ENCODE measurements around the gene NANP. TPM values are rescaled to one million over a fixed set of nuclear protein-coding genes. Genes with fewer than 3 reads are reported as not detected.

NANP gene
- total and polyA plus RNA-seq, 2 donors (not counting 1 experiment from before 2014, with no cell fraction given): 0.63 to 2.3 TPM

GRCh38 chr20:25588491-25588890, 35.3 kb downstream of the NANP start:
- Histone ChIP-seq H3K9ac (ENCODE audit: low read length) (no peak overlapping the region), H3K27ac (ENCODE audit: low read length in 2 of 2) (no peak overlapping the region), H2AFZ (ENCODE audit: insufficient read depth, low read depth, low read length, poor library complexity, severe bottlenecking) (no peak overlapping the region), H3K4me2 (replicated peaks; ENCODE audit: low read depth, low read length, poor library complexity, severe bottlenecking) (no peak overlapping the region), H3K27me3 (replicated peaks in 1 of 4; ENCODE audit: control extremely low read depth in 1 of 4, control insufficient read depth in 3 of 4, insufficient read depth in 4 of 4, low read length in 3 of 4) (peaks cover 0 to 20% (median 4%) of the 10 kb centered on the region in 4 experiments), H3K36me3 (replicated peaks in 1 of 2; ENCODE audit: control extremely low read depth in 1 of 2, control insufficient read depth in 1 of 2, extremely low read depth in 1 of 2, insufficient read depth in 2 of 2, low read length in 1 of 2) (no peaks in the 10 kb centered on the region), H4K20me1 (ENCODE audit: control insufficient read depth, insufficient read depth, low read length, poor library complexity, severe bottlenecking) (no peaks in the 10 kb centered on the region), H3K4me1 (ENCODE audit: control insufficient read depth in 2 of 2, insufficient read depth in 2 of 2, low read length in 2 of 2) (peaks cover 5 to 6% of the 10 kb centered on the region in 2 donors), H3K9me3 (ENCODE audit: control extremely low read depth in 1 of 3, control insufficient read depth in 2 of 3, insufficient read depth in 1 of 3, low read length in 2 of 3) (peaks cover 0 to 12% (median 0%) of the 10 kb centered on the region in 3 donors), H3K4me3 (ENCODE audit: control extremely low read depth in 1 of 5, extremely low read depth in 1 of 5, insufficient read depth in 1 of 5, low read depth in 2 of 5, low read length in 4 of 5) (no peak overlapping the region), H3K79me2 (ENCODE audit: control insufficient read depth, insufficient read depth, low read length) (no peaks in the 10 kb centered on the region)
- Mint-ChIP-seq H3K27ac (no peak overlapping the region), H3K4me1 (peaks cover 5% of the 10 kb centered on the region), H3K4me3 (no peak overlapping the region), H3K27me3 (peaks cover 17% of the 10 kb centered on the region), H3K9me3 (ENCODE audit: insufficient read depth) (no peaks in the 10 kb centered on the region)
- DNase-seq (no peak), ATAC-seq (ENCODE audit: low read depth) (no peak)
- no peak for TF ChIP-seq EZH2 (IDR thresholded peaks at IDR 0.05; ENCODE audit: borderline replicate concordance, insufficient read depth, low read depth, low read length, poor library complexity, severe bottlenecking)
- no peak for TF ChIP-seq CTCF (IDR thresholded peaks at IDR 0.05)
- POLR2A ChIA-PET: no interaction called here
- CTCF ChIA-PET: no interaction called here
- WGBS (ENCODE audit: insufficient coverage): 95% methylated on average over 6 of the region's 7 CpGs
- intact Hi-C loops (cut with micrococcal nuclease): no loop called here

- Histone ChIP-seq H3K27ac (ENCODE audit: low read length in 2 of 2) (no peak overlapping the region), H3K27me3 (replicated peaks in 1 of 4; ENCODE audit: control extremely low read depth in 1 of 4, control insufficient read depth in 3 of 4, insufficient read depth in 4 of 4, low read length in 3 of 4) (peaks cover 0 to 20% (median 5%) of the 10 kb centered on the region in 4 experiments), H3K9me3 (ENCODE audit: control extremely low read depth in 1 of 3, control insufficient read depth in 2 of 3, insufficient read depth in 1 of 3, low read length in 2 of 3) (peaks cover 0 to 12% (median 0%) of the 10 kb centered on the region in 3 donors), H3K4me3 (ENCODE audit: control extremely low read depth in 1 of 5, extremely low read depth in 1 of 5, insufficient read depth in 1 of 5, low read depth in 2 of 5, low read length in 4 of 5) (no peak overlapping the region), H3K79me2 (ENCODE audit: control insufficient read depth, insufficient read depth, low read length) (no peaks in the 10 kb centered on the region), H3K4me1 (ENCODE audit: control insufficient read depth in 2 of 2, insufficient read depth in 2 of 2, low read length in 2 of 2) (peaks cover 5 to 6% of the 10 kb centered on the region in 2 donors), H3K9ac (ENCODE audit: low read length) (no peak overlapping the region), H4K20me1 (ENCODE audit: control insufficient read depth, insufficient read depth, low read length, poor library complexity, severe bottlenecking) (no peaks in the 10 kb centered on the region), H2AFZ (ENCODE audit: insufficient read depth, low read depth, low read length, poor library complexity, severe bottlenecking) (no peak overlapping the region), H3K4me2 (replicated peaks; ENCODE audit: low read depth, low read length, poor library complexity, severe bottlenecking) (no peak overlapping the region), H3K36me3 (replicated peaks in 1 of 2; ENCODE audit: control extremely low read depth in 1 of 2, control insufficient read depth in 1 of 2, extremely low read depth in 1 of 2, insufficient read depth in 2 of 2, low read length in 1 of 2) (no peaks in the 10 kb centered on the region)
- ChIA-PET POLR2A (no interaction called here), CTCF (interaction anchor here (0.7 kb wide), 1 partner anchor 120 kb away, joined by 3 read pairs; no protein-coding TSS in a partner anchor)
- Mint-ChIP-seq H3K27ac (no peak overlapping the region), H3K4me1 (peaks cover 5% of the 10 kb centered on the region), H3K4me3 (no peak overlapping the region), H3K9me3 (ENCODE audit: insufficient read depth) (no peaks in the 10 kb centered on the region), H3K27me3 (peaks cover 25% of the 10 kb centered on the region)
- WGBS (ENCODE audit: insufficient coverage): 90% methylated on average over 5 of the region's 5 CpGs
- intact Hi-C loops (cut with micrococcal nuclease): no loop called here
- TF ChIP-seq CTCF (IDR thresholded peaks at IDR 0.05) (no peak), EZH2 (IDR thresholded peaks at IDR 0.05; ENCODE audit: borderline replicate concordance, insufficient read depth, low read depth, low read length, poor library complexity, severe bottlenecking) (no peak)
- DNase-seq (no peak), ATAC-seq (ENCODE audit: low read depth) (no peak)
Observed at GRCh38 chr20:25587536-25587935, 36.3 kb downstream of the NANP start.
